GM23338 (cell line): Measurements from ENCODE around the gene ARHGEF38. TPM values are rescaled to one million over a fixed set of nuclear protein-coding genes. Genes with fewer than 3 reads are reported as not detected.

Experiments used
- ATAC-seq: fragments of 200-7000 bp; cut with Tn5 transposase; 3 replicates; pipeline ENCODE4 v1.9.1; 2020
- DNase-seq: peaks from one replicate; pipeline ENCODE4 v3.0.0-alpha.2; 2015; ENCODE audit warnings: low spot score
- H2AFZ ChIP-seq: fragments of 200-600 bp; sonication (generic); 2 replicates; pipeline ENCODE4 v1.8.0; 2016; ENCODE audit warnings: antibody characterized with exemption, mild to moderate bottlenecking, moderate library complexity
- H3F3A ChIP-seq: fragments of 200-600 bp; sonication (generic); replicated peaks from 2 replicates; pipeline ENCODE4 v1.8.0; 2017; ENCODE audit warnings: antibody characterized with exemption, mixed run types, low read depth
- H3K27ac ChIP-seq: fragments of 200-600 bp; sonication (generic); 2 replicates; pipeline ENCODE4 v1.6.1; 2016; ENCODE audit warnings: low read depth
- H3K27me3 ChIP-seq: fragments of 200-600 bp; sonication (generic); 2 replicates; pipeline ENCODE4 v1.8.0; 2016; ENCODE audit warnings: mild to moderate bottlenecking, mixed run types, moderate library complexity; ENCODE audit not compliant: insufficient read depth
- H3K36me3 ChIP-seq: fragments of 200-600 bp; sonication (generic); 2 replicates; pipeline ENCODE4 v1.8.0; 2016; ENCODE audit warnings: mild to moderate bottlenecking; ENCODE audit not compliant: insufficient read depth
- H3K4me1 ChIP-seq: fragments of 200-600 bp; sonication (generic); 2 replicates; pipeline ENCODE4 v1.8.0; 2016; ENCODE audit warnings: mild to moderate bottlenecking, moderate library complexity; ENCODE audit not compliant: insufficient read depth
- H3K4me2 ChIP-seq: fragments of 200-600 bp; sonication (generic); 2 replicates; pipeline ENCODE4 v1.7.1; 2017; ENCODE audit warnings: mixed run types
- H3K4me3 ChIP-seq: fragments of 200-600 bp; sonication (generic); 2 replicates; pipeline ENCODE4 v1.6.1; 2016; ENCODE audit warnings: mixed run types
- H3K79me2 ChIP-seq: fragments of 200-600 bp; sonication (generic); replicated peaks from 2 replicates; pipeline ENCODE4 v1.8.0; 2017; ENCODE audit warnings: mild to moderate bottlenecking; ENCODE audit not compliant: insufficient read depth
- H3K9me2 ChIP-seq: fragments of 200-600 bp; sonication (generic); 2 replicates; pipeline ENCODE4 v1.8.0; 2017; ENCODE audit not compliant: insufficient read depth
- H4K20me1 ChIP-seq: fragments of 200-600 bp; sonication (generic); replicated peaks from 2 replicates; pipeline ENCODE4 v1.8.0; 2017; ENCODE audit warnings: mild to moderate bottlenecking; ENCODE audit not compliant: insufficient read depth
- H3K27ac Mint-ChIP-seq: 2 replicates; pipeline ENCODE4 v1.8.0; 2020; ENCODE audit warnings: inconsistent platforms, mild to moderate bottlenecking, moderate library complexity, mixed read lengths
- H3K27me3 Mint-ChIP-seq: 3 replicates; pipeline ENCODE4 v1.8.0; 2022; ENCODE audit warnings: low read depth, mild to moderate bottlenecking, moderate library complexity, mixed read lengths, inconsistent platforms; ENCODE audit not compliant: insufficient read depth, poor library complexity
- H3K36me3 Mint-ChIP-seq: 3 replicates; pipeline ENCODE4 v1.8.0; 2021; ENCODE audit warnings: low read depth, mild to moderate bottlenecking, inconsistent platforms, moderate library complexity, mixed read lengths
- H3K4me1 Mint-ChIP-seq: 3 replicates; pipeline ENCODE4 v1.8.0; 2020; ENCODE audit warnings: mild to moderate bottlenecking, inconsistent platforms, mixed read lengths
- H3K4me3 Mint-ChIP-seq: 3 replicates; pipeline ENCODE4 v1.8.0; 2021; ENCODE audit warnings: moderate library complexity, mild to moderate bottlenecking, inconsistent platforms, mixed read lengths
- H3K9me3 Mint-ChIP-seq: 3 replicates; pipeline ENCODE4 v1.8.0; 2020; ENCODE audit warnings: moderate library complexity, mild to moderate bottlenecking, inconsistent platforms, mixed read lengths
- EZH2 ChIP-seq: fragments of 200-600 bp; sonication (generic); IDR thresholded peaks from one replicate; pipeline ENCODE4 v1.8.0; 2017; ENCODE audit warnings: antibody characterized with exemption, mild to moderate bottlenecking, low read depth; ENCODE audit not compliant: unreplicated experiment
- EZH2phosphoT487 ChIP-seq: fragments of 200-600 bp; sonication (generic); IDR thresholded peaks from one replicate; pipeline ENCODE4 v1.8.1; 2018; ENCODE audit warnings: antibody characterized with exemption; ENCODE audit not compliant: unreplicated experiment
- JUNB ChIP-seq: IDR thresholded peaks from one replicate; pipeline ENCODE4 v1.6.1; 2016; ENCODE audit warnings: antibody characterized with exemption; ENCODE audit not compliant: unreplicated experiment
- NANOG ChIP-seq: IDR thresholded peaks from 2 replicates; pipeline ENCODE4 v1.6.1; 2016; ENCODE audit warnings: antibody characterized with exemption, borderline replicate concordance
- POLR2AphosphoS5 ChIP-seq: IDR thresholded peaks from 2 replicates; pipeline ENCODE4 v1.6.1; 2016; ENCODE audit warnings: antibody characterized with exemption, low read depth
- STAT1 ChIP-seq: IDR thresholded peaks from one replicate; pipeline ENCODE4 v1.6.1; 2016; ENCODE audit warnings: antibody characterized with exemption; ENCODE audit not compliant: unreplicated experiment
- ZNF114 ChIP-seq: fragments of 250-450 bp; sonication (Bioruptor Pico); IDR thresholded peaks from 2 replicates; pipeline ENCODE4 v1.5.0; 2020; ENCODE audit warnings: mild to moderate bottlenecking, moderate library complexity
- ZNF331 ChIP-seq: fragments of 250-450 bp; sonication (Bioruptor Pico); IDR thresholded peaks from 2 replicates; pipeline ENCODE4 v1.5.0; 2020; ENCODE audit warnings: low read depth, mild to moderate bottlenecking, moderate library complexity
- polyA plus RNA-seq: library from polyadenylated mRNA; unstranded; fragments of >200 nt; fragmentation: Nextera tagmentation; extraction: Ambion mirVana; gene quantifications from 2 replicates; pipeline ENCODE4 v1.2.1, GENCODE V29; 2016
- total RNA-seq: library from RNA; depleted of rRNA; stranded (reverse); fragments of >200 nt; shearing (Covaris generic); gene quantifications from 2 replicates; pipeline ENCODE4 v1.2.3, GENCODE V29; 2014
- TF ChIP-seq, protein P1 (sequence below): IDR thresholded peaks from one replicate; pipeline ENCODE4 v1.6.1; 2018; ENCODE audit warnings: antibody characterized with exemption; ENCODE audit not compliant: unreplicated experiment
- TF ChIP-seq, protein P2 (sequence below): IDR thresholded peaks from 2 replicates; pipeline ENCODE4 v1.6.1; 2016; ENCODE audit warnings: antibody characterized with exemption

ARHGEF38 gene
- total and polyA plus RNA-seq, 2 experiments from 2014 or later: 0.58 TPM; not detected in 1

DNA sequence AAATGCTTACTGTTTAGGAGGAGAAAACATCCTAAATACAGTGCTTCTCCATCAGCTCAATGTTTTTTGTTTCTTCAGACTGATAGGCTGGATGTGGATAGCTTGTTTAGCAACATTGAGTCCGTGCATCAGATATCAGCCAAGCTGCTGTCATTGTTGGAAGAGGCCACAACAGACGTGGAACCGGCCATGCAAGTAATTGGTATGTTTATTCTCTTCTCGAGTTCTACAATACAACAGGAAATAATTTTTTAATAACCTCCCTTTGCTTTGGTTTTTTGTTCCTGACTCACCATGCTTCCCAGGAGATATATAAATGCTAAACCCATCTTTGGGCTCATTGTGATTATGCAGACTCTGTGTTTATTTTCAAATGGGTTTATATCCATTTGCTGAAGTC lies 60.9 kb downstream of the ARHGEF38 start (continued):
- TF ChIP-seq, protein P1, sequence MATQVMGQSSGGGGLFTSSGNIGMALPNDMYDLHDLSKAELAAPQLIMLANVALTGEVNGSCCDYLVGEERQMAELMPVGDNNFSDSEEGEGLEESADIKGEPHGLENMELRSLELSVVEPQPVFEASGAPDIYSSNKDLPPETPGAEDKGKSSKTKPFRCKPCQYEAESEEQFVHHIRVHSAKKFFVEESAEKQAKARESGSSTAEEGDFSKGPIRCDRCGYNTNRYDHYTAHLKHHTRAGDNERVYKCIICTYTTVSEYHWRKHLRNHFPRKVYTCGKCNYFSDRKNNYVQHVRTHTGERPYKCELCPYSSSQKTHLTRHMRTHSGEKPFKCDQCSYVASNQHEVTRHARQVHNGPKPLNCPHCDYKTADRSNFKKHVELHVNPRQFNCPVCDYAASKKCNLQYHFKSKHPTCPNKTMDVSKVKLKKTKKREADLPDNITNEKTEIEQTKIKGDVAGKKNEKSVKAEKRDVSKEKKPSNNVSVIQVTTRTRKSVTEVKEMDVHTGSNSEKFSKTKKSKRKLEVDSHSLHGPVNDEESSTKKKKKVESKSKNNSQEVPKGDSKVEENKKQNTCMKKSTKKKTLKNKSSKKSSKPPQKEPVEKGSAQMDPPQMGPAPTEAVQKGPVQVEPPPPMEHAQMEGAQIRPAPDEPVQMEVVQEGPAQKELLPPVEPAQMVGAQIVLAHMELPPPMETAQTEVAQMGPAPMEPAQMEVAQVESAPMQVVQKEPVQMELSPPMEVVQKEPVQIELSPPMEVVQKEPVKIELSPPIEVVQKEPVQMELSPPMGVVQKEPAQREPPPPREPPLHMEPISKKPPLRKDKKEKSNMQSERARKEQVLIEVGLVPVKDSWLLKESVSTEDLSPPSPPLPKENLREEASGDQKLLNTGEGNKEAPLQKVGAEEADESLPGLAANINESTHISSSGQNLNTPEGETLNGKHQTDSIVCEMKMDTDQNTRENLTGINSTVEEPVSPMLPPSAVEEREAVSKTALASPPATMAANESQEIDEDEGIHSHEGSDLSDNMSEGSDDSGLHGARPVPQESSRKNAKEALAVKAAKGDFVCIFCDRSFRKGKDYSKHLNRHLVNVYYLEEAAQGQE: no peak

DNA sequence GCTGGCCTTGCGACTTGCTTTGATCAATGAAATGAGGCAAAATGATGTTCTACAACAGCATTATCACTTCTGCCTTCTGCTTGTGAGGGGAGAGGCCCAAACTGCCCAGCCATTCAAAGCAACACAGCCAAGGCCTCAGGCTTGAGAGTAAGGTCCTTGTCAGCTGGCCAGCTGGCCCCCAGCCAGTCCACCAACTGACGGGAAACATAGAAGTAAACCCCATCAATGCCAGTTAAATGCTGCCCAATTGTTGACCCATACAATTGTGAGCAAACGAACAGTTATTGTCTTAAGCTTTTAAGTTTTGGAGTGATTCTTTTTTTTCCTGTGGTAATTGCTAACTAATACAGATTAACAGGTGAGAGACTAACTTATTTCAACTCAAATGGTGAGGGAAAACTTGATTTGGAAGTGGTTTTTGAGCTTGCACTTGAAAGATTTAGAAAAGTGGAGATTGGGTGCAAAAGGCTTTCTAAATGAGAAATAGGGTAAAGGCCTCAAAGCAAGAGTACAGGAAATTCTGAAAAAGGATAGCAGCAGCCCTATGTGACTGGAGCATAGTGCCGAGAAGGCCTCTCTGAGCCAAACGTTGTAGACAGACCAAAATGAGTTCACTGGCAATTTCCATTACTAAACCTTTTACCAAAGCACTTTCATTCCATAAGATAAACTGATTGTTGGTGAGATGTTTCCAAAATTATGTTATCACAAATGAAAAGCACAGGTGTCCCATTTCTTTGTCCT lies 66.9 kb downstream of the ARHGEF38 start:
- no peaks in the 10 kb centered on the region for H3K9me3 Mint-ChIP-seq
- Histone ChIP-seq H3K4me2 (no peak overlapping the region), H3K27ac (no peak overlapping the region), H3K79me2 (no peaks in the 10 kb centered on the region), H3K36me3 (no peaks in the 10 kb centered on the region), H3K4me1 (no peaks in the 10 kb centered on the region), H3K4me3 (no peak overlapping the region), H3F3A (no peaks in the 10 kb centered on the region), H4K20me1 (no peaks in the 10 kb centered on the region), H3K9me2 (no peaks in the 10 kb centered on the region), H2AFZ (no peak overlapping the region; the same call in 1 of the 2 replicates), H3K27me3 (no peaks in the 10 kb centered on the region)
- peaks cover 3% of the 10 kb centered on the region for H3K27me3 Mint-ChIP-seq
- H3K27ac Mint-ChIP-seq: no peak overlapping the region
- DNase-seq (no peak), ATAC-seq (no peak)
- H3K36me3 Mint-ChIP-seq: no peaks in the 10 kb centered on the region
- H3K4me1 Mint-ChIP-seq: peaks cover 8% of the 10 kb centered on the region; the same call in 2 of the 3 replicates
- H3K4me3 Mint-ChIP-seq: no peak overlapping the region
- TF ChIP-seq JUNB (no peak), ZNF114 (no peak), POLR2AphosphoS5 (no peak), ZNF331 (CRISPR knock-in tag) (no peak), EZH2phosphoT487 (no peak), STAT1 (no peak), EZH2 (no peak), NANOG (no peak)
- TF ChIP-seq, protein P1: no peak
- TF ChIP-seq, protein P2, sequence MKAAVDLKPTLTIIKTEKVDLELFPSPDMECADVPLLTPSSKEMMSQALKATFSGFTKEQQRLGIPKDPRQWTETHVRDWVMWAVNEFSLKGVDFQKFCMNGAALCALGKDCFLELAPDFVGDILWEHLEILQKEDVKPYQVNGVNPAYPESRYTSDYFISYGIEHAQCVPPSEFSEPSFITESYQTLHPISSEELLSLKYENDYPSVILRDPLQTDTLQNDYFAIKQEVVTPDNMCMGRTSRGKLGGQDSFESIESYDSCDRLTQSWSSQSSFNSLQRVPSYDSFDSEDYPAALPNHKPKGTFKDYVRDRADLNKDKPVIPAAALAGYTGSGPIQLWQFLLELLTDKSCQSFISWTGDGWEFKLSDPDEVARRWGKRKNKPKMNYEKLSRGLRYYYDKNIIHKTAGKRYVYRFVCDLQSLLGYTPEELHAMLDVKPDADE: no peak
